DMS 273 (cell line): ENCODE results near the gene OR1B1.
"Not testable (repeated sequence)": the region's sequence is repeated elsewhere in the genome, so short reads cannot be mapped to it uniquely, and the experiment has no call there.

Source experiments
- DNase-seq: peaks from one replicate; lab custom pipeline; 2025; ENCODE audit not compliant: unreplicated experiment; lab: John Stamatoyannopoulos, UW

Gene OR1B1

DNA sequence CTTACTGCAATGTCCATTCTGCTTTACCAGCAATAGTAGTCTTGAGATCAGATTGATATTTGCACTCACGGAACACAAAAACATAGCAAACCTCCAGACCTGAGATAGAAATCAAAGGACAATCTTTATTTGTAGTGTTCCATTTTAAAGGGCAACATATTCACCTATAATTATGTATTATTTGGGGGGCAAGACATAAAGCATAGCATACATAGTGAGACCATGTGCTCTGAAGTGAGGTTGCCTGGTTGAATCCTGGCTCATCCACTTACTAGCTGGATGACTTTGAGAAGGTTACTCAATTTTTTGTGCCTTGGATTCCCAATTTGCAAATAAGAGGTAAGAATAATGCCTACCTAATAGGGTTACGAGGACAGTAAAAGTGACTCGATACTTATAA lies at the start of gene OR1B1:
Gene OR1B1 (minus strand): TSS at position 101 of the 400 bp plus-strand sequence.
- no peak for DNase-seq

GRCh38 chr9:122695696-122696095 lies 38.3 kb upstream of the OR1B1 start:
- no peak for DNase-seq

DNA sequence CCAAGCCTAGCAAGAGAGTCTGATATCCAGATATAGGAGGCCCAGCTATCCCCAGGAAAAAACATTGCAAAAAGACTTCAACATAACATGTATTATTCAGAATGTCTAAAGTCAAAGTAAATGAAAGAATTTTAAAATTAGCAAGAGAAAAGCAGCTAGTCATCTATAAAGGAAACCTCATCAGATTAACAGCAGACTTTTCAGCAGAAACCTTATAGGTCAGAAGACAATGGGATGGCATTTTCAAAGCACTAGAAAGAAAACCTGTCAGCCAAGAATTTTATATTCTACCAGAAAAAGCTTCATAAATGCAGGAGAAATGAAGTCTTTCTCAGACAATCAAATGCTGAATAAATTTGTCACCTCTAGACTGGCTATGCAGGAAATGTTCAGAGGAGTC lies 27.4 kb upstream of the OR1B1 start:
- no peak for DNase-seq

DNA sequence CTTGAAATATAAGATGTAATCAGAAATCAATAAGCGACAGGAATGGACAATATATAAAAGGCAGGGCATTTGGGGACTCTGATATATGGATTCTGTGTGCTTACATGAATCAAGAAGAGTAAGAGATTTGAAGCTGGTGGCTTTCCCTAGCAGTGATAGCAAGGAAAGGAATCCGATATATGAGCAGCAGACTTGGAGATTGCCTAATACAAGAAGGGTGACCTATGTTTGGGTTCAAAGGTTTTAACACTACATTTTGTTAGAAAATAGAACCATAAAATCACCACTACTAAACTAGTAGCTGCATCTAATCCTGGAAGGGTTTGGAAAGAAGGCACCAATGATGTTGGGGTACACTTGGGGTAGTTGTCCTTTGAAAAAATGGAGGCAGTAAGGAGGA lies 15.1 kb upstream of the OR1B1 start:
- no peak for DNase-seq

DNA sequence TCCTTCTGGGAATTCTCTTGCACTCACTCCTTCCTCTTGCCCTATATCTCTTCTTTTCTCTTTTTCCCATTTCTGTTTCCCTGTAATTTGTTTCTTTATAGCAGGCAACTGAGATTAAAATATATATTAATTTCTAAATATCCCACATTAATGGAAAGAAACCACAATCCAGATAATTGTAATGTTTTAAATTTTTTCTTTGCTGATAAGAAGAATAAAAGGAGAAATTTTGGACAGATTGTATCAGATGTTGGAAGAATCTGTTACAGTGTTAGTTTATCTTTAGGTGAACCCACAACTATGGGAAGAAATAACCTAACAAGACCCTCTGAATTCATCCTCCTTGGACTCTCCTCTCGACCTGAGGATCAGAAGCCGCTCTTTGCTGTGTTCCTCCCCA lies 4.0 kb upstream of the OR1B1 start, which contains the start of gene OR1L1:
Gene OR1L1 (plus strand): TSS at position 301 of the 400 bp plus-strand sequence. CDS start 0 bp downstream, at position 301.
- DNase-seq: no peak

DNA sequence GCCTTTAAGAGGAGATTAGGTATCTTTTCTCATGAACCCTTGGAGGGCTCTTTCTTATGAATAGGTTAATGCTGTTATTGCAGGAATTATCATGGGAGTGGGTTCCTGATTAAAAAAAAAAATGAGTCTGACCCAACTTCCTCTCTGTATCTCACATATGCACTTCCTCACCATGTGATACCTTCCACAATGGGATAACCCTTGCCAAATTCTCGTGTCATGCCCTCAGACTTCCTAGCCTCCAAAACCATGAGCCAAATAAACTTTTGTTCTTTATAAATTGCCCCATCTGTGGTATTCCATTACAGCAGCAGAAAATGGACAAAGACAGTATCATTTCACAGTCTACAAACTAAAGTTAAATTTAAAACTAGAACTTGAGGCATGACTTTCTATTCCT lies 1.0 kb downstream of the OR1B1 start:
- DNase-seq: no peak

DNA sequence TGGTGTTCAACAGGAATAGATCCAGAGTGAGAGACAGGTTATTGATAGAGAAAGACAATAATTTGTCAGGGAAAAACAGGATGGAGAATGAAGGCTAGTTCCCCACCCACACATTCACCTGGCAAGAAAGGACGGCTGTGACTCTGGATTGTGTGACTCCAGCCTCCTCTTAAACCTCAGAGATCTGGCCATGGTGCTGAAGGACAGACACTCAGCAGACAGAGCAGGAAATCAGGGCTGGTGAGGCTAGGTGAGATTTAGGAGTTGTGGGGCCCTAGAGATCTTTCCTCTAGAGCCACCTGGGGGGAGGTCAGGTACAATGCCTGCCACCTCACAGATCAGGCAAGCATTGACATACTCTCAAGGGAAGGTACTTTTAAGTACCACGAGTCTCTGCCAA lies 15.2 kb downstream of the OR1B1 start:
- no peak for DNase-seq

DNA sequence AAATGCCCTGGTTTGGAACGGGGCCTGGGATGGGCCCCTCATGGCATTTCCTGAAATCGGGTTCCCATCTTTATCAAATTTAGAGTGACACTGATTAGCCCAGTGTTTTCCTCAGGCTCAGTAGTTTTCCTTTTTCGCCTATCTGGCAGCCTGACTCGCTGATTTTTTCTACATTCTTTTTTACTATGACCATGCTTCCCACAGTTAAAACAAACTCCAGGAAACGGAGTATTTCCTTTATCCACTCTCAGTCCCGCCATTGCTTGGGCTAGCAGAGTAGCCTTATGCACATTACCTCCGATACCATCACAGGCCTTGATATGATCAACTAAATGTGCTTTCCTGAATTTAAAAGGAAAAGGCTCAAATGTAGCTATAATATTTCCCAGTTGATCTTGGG lies 37.4 kb downstream of the OR1B1 start:
- no peak for DNase-seq

DNA sequence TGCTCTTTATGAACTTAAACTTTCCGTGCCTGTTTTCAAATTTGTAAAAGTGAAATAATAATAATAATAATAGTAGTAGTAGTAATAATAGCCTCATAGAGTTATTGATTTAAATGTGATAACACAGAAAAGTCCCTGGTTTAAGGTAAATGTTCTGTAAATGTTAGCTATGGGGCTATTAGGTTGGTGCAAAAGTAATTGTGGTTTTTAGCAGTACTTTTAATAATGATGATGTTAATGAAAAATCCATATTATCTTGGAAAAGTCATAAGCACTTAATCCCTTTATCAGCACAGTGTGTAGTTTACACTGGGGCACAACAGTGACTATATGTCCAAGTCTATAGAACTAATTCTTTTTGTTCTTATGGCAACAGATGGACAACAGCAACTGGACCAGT lies 43.1 kb downstream of the OR1B1 start, which contains the start of gene OR1Q1:
Gene OR1Q1 (plus strand): TSS at position 377 of the 400 bp plus-strand sequence. CDS start 0 bp downstream, at position 377.
- no peak for DNase-seq

DNA sequence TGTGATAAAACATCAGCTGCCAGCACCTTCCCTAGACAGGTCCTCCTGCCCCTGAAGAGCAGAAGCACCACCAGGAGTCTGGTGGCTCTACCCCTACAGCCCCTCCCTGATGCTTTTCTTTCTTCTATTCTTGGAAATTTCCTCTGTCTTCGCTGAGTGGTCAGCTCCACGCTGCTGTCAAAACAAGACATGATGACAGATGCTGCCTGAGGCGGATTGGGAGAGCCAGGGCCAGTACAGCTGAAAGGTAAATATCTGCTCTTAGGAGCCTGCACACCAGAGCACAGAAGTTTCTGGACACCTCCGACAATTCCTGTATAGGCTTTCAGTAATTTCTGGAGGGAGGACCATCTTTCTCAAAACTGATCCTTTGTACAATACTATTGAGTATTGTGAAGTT lies 47.6 kb downstream of the OR1B1 start:
- no peak for DNase-seq

- no peak for DNase-seq
Observed at GRCh38 chr9:122606587-122606986, 50.8 kb downstream of the OR1B1 start.

- DNase-seq: no peak
Observed at GRCh38 chr9:122605691-122606090, 51.7 kb downstream of the OR1B1 start.

DNA sequence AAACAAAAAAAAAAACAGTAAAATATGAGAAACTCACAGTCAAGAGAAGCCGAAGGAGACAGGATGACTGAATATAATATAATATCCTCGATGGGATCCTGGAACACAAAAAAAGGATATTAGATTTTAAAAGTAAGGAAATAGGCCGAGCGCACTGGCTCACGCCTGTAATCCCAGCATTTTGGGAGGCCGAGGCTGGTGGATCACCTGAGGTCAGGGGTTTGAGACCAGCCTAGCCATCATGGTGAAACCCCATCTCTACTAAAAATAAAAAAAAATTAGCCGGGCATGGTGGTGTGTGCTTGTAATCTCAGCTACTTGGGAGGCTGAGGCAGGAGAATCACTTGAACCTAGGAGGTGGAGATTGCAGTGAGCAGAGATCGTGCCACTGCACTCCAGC lies 74.1 kb downstream of the OR1B1 start, which contains the start of gene OR1L8:
Gene OR1L8 (minus strand): TSS at position 101 of the 400 bp plus-strand sequence. CDS start 14,907 bp downstream, outside the sequence.
- not testable (repeated sequence) for DNase-seq

DNA sequence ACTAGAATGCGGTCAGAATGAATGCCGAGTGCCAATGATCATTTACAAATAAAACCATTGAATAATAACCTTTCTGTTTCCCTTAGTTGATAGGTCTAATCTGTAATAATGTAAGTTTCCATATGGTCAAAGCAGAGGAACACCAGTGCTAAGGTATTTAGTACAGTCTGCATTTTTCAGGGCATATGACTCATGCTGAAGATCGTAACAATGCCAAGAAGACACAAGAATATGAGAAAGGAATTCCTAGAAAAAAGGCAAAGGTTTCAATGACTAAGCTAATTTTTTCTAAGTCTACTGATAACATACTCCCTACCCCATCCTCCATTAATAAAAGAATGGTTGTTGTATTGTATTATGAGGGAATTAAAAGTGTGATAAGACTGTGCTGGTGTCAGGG lies 77.1 kb downstream of the OR1B1 start:
- no peak for DNase-seq

- DNase-seq: no peak
Observed at GRCh38 chr9:122579874-122580273, 77.6 kb downstream of the OR1B1 start.
